Measurements from ENCODE around the gene GAS1. TPM values are rescaled to one million over a fixed set of nuclear protein-coding genes. Genes with fewer than 3 reads are reported as not detected.

GAS1 gene
- total and polyA plus RNA-seq, 12 donors, result 3.2 to 26.3 (median 10.4) TPM

- no peak for TF ChIP-seq CTCF (IDR thresholded peaks at IDR 0.05)
- H3K9me3 ChIP-seq, result peaks cover 0 to 9% (median 0%) of the 10 kb centered on the region in 11 donors
- no peak overlapping the region for H3K27ac ChIP-seq
- ATAC-seq, result no peak
- peaks cover 6 to 59% (median 41%) of the 10 kb centered on the region in 7 donors for H3K27me3 ChIP-seq
- H3K4me1 ChIP-seq, result peaks cover 0 to 8% (median 0%) of the 10 kb centered on the region in 9 donors
- no peaks in the 10 kb centered on the region for H3K36me3 ChIP-seq
- intact Hi-C loops (cut with DNase I), result no loop called here
- peak overlapping the region in 1 of 10 donors; percentile 44 for H3K4me3 ChIP-seq
- WGBS, 2 donors, result 74 to 75% methylated on average over 2 of the region's 2 CpGs
- DNase-seq, result no peak
These were observed 43.6 kb downstream of the GAS1 start for GRCh38 chr9:86903734-86904085.

- WGBS, 2 donors, result 18 to 21% methylated on average over 19 of the region's 19 CpGs
- Histone ChIP-seq H3K4me1 (peaks cover 0 to 8% (median 0%) of the 10 kb centered on the region in 9 donors), H3K27ac (no peak overlapping the region), H3K27me3 (peaks cover 6 to 55% (median 41%) of the 10 kb centered on the region in 7 donors), H3K36me3 (no peaks in the 10 kb centered on the region), H3K9me3 (peaks cover 0 to 9% (median 0%) of the 10 kb centered on the region in 11 donors), H3K4me3 (peak overlapping the region in 7 of 10 donors; percentile 7 to 44 (median 26))
- intact Hi-C loops (cut with DNase I), result no loop called here
- no peak for TF ChIP-seq CTCF (IDR thresholded peaks at IDR 0.05)
- ATAC-seq, result peak in 3 of 8 donors; percentile 19 to 35 (median 22)
- DNase-seq, result no peak
These were observed 44.1 kb downstream of the GAS1 start for GRCh38 chr9:86902991-86903733.

GRCh38 chr9:86902586-86902985 lies 44.7 kb downstream of the GAS1 start:
- TF ChIP-seq CTCF (IDR thresholded peaks at IDR 0.05), result no peak

GRCh38 chr9:86902176-86902575 lies 45.1 kb downstream of the GAS1 start:
- ATAC-seq, result no peak
- TF ChIP-seq CTCF (IDR thresholded peaks at IDR 0.05), result no peak
- Histone ChIP-seq H3K27ac (no peak overlapping the region), H3K4me3 (peak overlapping the region in 3 of 10 donors; percentile 37 to 44 (median 38)), H3K9me3 (peaks cover 0 to 9% (median 0%) of the 10 kb centered on the region in 11 donors), H3K4me1 (peaks cover 0 to 8% (median 0%) of the 10 kb centered on the region in 9 donors), H3K27me3 (peaks cover 6 to 53% (median 41%) of the 10 kb centered on the region in 7 donors), H3K36me3 (no peaks in the 10 kb centered on the region)
- DNase-seq, result no peak
- WGBS, 2 donors, result 49 to 50% methylated on average over 8 of the region's 8 CpGs
- intact Hi-C loops (cut with DNase I), result no loop called here

More at GRCh38 chr9:86902586-86902985, 44.7 kb downstream of the GAS1 start:
- H3K4me3 ChIP-seq, result peak overlapping the region in 7 of 10 donors; percentile 7 to 44 (median 26)
- WGBS, 2 donors, result 12 to 16% methylated on average over 21 of the region's 21 CpGs
- peaks cover 6 to 53% (median 41%) of the 10 kb centered on the region in 7 donors for H3K27me3 ChIP-seq
- DNase-seq, result peak in 1 of 2 donors; percentile 9
- intact Hi-C loops (cut with DNase I), result no loop called here
- H3K36me3 ChIP-seq, result no peaks in the 10 kb centered on the region
- peaks cover 0 to 8% (median 0%) of the 10 kb centered on the region in 9 donors for H3K4me1 ChIP-seq
- peak in 1 of 8 donors; percentile 28 for ATAC-seq
- peaks cover 0 to 9% (median 0%) of the 10 kb centered on the region in 11 donors for H3K9me3 ChIP-seq
- H3K27ac ChIP-seq, result no peak overlapping the region
